ENCODE data around the gene KLHL10. TPM values are rescaled to one million over a fixed set of nuclear protein-coding genes. Genes with fewer than 3 reads are reported as not detected.
A peak's percentile ranks its signal among the peaks of the same experiment; 100 is the strongest.

The KLHL10 gene
- total and polyA plus RNA-seq, 2 of the 13 experiments (the other 11 are each of a cell fraction or from before 2014, with no cell fraction given), result 0.04 to 0.08 TPM

DNA sequence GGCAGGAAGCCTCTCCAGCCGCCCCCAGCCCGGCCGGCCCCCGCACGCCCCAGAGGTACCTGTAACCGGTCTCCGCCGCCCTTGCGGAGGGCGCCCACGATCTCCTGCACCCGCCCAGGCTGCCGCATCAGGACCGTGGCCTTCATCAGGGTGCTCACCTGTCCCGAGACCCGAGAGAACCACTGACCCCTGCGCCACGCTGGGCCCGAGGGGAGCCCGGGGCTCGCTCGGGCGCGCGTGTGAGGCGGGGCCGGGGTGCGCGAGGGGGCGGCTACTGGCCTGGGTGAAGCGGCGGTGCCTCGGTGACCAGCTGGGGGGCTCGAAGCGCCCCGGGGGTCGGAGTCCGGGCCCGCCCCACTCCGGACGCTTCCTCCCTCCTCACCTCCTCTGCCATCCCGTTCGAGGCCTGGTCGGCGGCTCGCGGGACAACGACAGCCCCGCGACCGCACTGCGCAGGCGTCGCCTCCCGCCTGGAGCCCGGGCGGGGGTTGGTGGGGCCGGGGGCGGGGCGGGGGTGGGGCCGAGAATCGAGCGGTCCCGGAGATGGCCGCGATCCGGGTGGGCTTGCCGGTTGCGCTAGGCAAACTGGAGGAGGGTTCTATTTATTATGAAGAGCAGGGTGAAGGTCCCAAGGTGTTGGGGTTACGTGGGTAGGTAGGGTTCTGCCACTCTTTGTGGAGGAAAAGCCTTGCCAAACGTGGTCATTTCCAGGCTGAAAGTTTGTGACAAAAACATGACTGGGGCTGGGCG, 1.6 kb upstream of the KLHL10 start, which contains the start of gene NT5C3B (continued):
- TF ChIP-seq ZNF569 (CRISPR knock-in tag; IDR thresholded peaks at IDR 0.05; ENCODE audit: borderline replicate concordance), result no peak
- TF ChIP-seq HOXA3 (CRISPR knock-in tag; IDR thresholded peaks at IDR 0.05), result no peak; the same call in 1 of the 2 replicates
- peak; percentile 7; the same call in 1 of the 2 replicates for TF ChIP-seq ZNF670 (CRISPR knock-in tag; IDR thresholded peaks at IDR 0.05; ENCODE audit: borderline replicate concordance)
- peak; percentile 60; the same call in 1 of the 2 replicates for TF ChIP-seq WIZ (CRISPR knock-in tag; IDR thresholded peaks at IDR 0.05)
- no peak for TF ChIP-seq STAT5B (CRISPR knock-in tag; IDR thresholded peaks at IDR 0.05)
- TF ChIP-seq U2AF2 (IDR thresholded peaks at IDR 0.05; ENCODE audit: low read depth, low read length), result no peak
- no peak for TF ChIP-seq ZNF367 (CRISPR knock-in tag; IDR thresholded peaks at IDR 0.05; ENCODE audit: borderline replicate concordance)
- TF ChIP-seq ZNF772 (CRISPR knock-in tag; IDR thresholded peaks at IDR 0.05), result peak; percentile 62; the same call in 1 of the 2 replicates
- no peak for TF ChIP-seq TFAP4 (IDR thresholded peaks at IDR 0.05; ENCODE audit: borderline replicate concordance, low read depth)
- TF ChIP-seq FOSL2 (CRISPR knock-in tag; IDR thresholded peaks at IDR 0.05), result no peak
- peak; percentile 74; the same call in 1 of the 2 replicates for TF ChIP-seq ZNF749 (CRISPR knock-in tag; IDR thresholded peaks at IDR 0.05; ENCODE audit: borderline replicate concordance)
- TF ChIP-seq SNAPC5 (CRISPR knock-in tag; IDR thresholded peaks at IDR 0.05; ENCODE audit: borderline replicate concordance), result no peak
- TF ChIP-seq, protein P1, sequence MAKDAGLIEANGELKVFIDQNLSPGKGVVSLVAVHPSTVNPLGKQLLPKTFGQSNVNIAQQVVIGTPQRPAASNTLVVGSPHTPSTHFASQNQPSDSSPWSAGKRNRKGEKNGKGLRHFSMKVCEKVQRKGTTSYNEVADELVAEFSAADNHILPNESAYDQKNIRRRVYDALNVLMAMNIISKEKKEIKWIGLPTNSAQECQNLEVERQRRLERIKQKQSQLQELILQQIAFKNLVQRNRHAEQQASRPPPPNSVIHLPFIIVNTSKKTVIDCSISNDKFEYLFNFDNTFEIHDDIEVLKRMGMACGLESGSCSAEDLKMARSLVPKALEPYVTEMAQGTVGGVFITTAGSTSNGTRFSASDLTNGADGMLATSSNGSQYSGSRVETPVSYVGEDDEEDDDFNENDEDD (CRISPR knock-in tag; IDR thresholded peaks at IDR 0.05; ENCODE audit: borderline replicate concordance), result no peak; the same call in 1 of the 2 replicates
- TF ChIP-seq NCOA5 (CRISPR knock-in tag; IDR thresholded peaks at IDR 0.05), result no peak
- peak; percentile 82; the same call in 1 of the 2 replicates for TF ChIP-seq ZNF333 (CRISPR knock-in tag; IDR thresholded peaks at IDR 0.05; ENCODE audit: borderline replicate concordance)
- TF ChIP-seq ZMYM2 (CRISPR knock-in tag; IDR thresholded peaks at IDR 0.05), result no peak
- no peak for TF ChIP-seq ARID5B (CRISPR knock-in tag; IDR thresholded peaks at IDR 0.05)
- TF ChIP-seq TBL1XR1 (IDR thresholded peaks at IDR 0.05; ENCODE audit: borderline replicate concordance, low read length, partially characterized antibody), result no peak
- TF ChIP-seq, protein P2, sequence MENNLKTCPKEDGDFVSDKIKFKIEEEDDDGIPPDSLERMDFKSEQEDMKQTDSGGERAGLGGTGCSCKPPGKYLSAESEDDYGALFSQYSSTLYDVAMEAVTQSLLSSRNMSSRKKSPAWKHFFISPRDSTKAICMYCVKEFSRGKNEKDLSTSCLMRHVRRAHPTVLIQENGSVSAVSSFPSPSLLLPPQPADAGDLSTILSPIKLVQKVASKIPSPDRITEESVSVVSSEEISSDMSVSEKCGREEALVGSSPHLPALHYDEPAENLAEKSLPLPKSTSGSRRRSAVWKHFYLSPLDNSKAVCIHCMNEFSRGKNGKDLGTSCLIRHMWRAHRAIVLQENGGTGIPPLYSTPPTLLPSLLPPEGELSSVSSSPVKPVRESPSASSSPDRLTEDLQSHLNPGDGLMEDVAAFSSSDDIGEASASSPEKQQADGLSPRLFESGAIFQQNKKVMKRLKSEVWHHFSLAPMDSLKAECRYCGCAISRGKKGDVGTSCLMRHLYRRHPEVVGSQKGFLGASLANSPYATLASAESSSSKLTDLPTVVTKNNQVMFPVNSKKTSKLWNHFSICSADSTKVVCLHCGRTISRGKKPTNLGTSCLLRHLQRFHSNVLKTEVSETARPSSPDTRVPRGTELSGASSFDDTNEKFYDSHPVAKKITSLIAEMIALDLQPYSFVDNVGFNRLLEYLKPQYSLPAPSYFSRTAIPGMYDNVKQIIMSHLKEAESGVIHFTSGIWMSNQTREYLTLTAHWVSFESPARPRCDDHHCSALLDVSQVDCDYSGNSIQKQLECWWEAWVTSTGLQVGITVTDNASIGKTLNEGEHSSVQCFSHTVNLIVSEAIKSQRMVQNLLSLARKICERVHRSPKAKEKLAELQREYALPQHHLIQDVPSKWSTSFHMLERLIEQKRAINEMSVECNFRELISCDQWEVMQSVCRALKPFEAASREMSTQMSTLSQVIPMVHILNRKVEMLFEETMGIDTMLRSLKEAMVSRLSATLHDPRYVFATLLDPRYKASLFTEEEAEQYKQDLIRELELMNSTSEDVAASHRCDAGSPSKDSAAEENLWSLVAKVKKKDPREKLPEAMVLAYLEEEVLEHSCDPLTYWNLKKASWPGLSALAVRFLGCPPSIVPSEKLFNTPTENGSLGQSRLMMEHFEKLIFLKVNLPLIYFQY (CRISPR knock-in tag; IDR thresholded peaks at IDR 0.05; ENCODE audit: borderline replicate concordance), result no peak
